Measurements from ENCODE around the gene ABTB1. TPM values are rescaled to one million over a fixed set of nuclear protein-coding genes. Genes with fewer than 3 reads are reported as not detected.

The ABTB1 gene
- total RNA-seq, 1 donor from 2014 or later = 61.7 TPM

- peaks cover 0 to 2% of the 10 kb centered on the region in 2 donors for H3K4me1 ChIP-seq
These were observed 12.0 kb upstream of the ABTB1 start for GRCh38 chr3:127660621-127661251.

DNA sequence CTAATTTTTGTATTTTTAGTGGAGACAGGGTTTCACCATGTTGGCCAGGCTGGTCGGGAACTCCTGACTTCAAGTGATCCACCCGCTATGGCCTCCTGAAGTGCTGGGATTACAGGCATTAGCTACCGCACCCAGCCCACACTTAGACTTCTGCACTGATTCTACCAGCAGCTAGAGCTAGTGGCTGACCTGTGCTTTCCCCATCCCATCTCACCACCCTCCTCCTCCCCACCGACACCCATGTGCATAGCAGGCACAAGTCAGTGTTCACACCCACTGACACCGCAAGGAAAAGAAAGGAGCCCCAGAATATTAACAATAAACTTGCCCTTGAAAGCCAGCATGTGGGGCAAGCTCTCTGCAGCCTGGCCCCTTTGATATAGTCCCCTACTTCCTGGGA lies 11.2 kb upstream of the ABTB1 start:
- DNase-seq (ENCODE audit: low spot score in 2 of 2) = no peak
- H3K27ac ChIP-seq = no peak overlapping the region
- TF ChIP-seq, protein P1, sequence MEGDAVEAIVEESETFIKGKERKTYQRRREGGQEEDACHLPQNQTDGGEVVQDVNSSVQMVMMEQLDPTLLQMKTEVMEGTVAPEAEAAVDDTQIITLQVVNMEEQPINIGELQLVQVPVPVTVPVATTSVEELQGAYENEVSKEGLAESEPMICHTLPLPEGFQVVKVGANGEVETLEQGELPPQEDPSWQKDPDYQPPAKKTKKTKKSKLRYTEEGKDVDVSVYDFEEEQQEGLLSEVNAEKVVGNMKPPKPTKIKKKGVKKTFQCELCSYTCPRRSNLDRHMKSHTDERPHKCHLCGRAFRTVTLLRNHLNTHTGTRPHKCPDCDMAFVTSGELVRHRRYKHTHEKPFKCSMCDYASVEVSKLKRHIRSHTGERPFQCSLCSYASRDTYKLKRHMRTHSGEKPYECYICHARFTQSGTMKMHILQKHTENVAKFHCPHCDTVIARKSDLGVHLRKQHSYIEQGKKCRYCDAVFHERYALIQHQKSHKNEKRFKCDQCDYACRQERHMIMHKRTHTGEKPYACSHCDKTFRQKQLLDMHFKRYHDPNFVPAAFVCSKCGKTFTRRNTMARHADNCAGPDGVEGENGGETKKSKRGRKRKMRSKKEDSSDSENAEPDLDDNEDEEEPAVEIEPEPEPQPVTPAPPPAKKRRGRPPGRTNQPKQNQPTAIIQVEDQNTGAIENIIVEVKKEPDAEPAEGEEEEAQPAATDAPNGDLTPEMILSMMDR (IDR thresholded peaks at IDR 0.05) = no peak
- no peaks in the 10 kb centered on the region for H3K9me3 ChIP-seq
- no peaks in the 10 kb centered on the region for H3K4me1 ChIP-seq
- H3K27me3 ChIP-seq = no peaks in the 10 kb centered on the region
- intact Hi-C loops (cut with DNase I) = no loop called here
- no peaks in the 10 kb centered on the region for H3K36me3 ChIP-seq
- H3K4me3 ChIP-seq = no peak overlapping the region

More at GRCh38 chr3:127660621-127661251, 12.0 kb upstream of the ABTB1 start:
- Histone ChIP-seq H3K4me3 (no peak overlapping the region), H3K27me3 (no peaks in the 10 kb centered on the region), H3K27ac (no peak overlapping the region), H3K9me3 (no peaks in the 10 kb centered on the region), H3K36me3 (no peaks in the 10 kb centered on the region)
- TF ChIP-seq, protein P1 (IDR thresholded peaks at IDR 0.05) = no peak
- intact Hi-C loops (cut with DNase I) = no loop called here
- peak in 1 of 2 donors; percentile 53 for DNase-seq (ENCODE audit: low spot score in 2 of 2)

GRCh38 chr3:127662001-127662469 lies 10.7 kb upstream of the ABTB1 start:
- Histone ChIP-seq H3K9me3 (no peaks in the 10 kb centered on the region), H3K27me3 (no peaks in the 10 kb centered on the region), H3K4me1 (no peaks in the 10 kb centered on the region), H3K4me3 (no peak overlapping the region), H3K27ac (no peak overlapping the region), H3K36me3 (no peaks in the 10 kb centered on the region)
- TF ChIP-seq, protein P1 (IDR thresholded peaks at IDR 0.05) = no peak
- no peak for DNase-seq (ENCODE audit: low spot score in 2 of 2)
- intact Hi-C loops (cut with DNase I) = no loop called here

- TF ChIP-seq, protein P1 (IDR thresholded peaks at IDR 0.05) = no peak
- Histone ChIP-seq H3K36me3 (no peaks in the 10 kb centered on the region), H3K27me3 (no peaks in the 10 kb centered on the region), H3K9me3 (no peaks in the 10 kb centered on the region), H3K4me1 (no peaks in the 10 kb centered on the region), H3K27ac (no peak overlapping the region), H3K4me3 (no peak overlapping the region)
- no peak for DNase-seq (ENCODE audit: low spot score in 2 of 2)
- intact Hi-C loops (cut with DNase I) = no loop called here
These were observed 9.6 kb upstream of the ABTB1 start for GRCh38 chr3:127663151-127663550.

DNA sequence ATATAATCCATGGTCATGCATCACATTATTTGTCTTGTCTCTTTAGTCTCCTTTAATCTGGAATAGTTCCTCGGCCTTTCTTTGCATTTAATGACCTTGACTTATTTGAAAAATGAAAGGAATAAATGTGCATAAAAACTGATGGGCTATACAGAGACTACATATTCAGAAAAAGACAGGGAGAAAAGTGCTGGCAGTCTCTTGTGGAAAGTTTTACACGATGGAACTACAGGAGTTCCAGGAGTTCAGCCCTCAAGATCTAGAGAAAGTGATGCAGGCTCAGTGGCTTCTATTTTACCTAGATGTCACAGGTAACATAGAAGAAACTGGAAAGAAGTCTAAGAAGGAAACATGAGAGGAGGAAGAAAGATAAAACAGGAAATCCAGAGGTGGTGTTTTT lies 7.6 kb upstream of the ABTB1 start:
- no peak overlapping the region for H3K27ac ChIP-seq
- no peak overlapping the region for H3K4me3 ChIP-seq
- no peaks in the 10 kb centered on the region for H3K4me1 ChIP-seq
- H3K36me3 ChIP-seq = no peaks in the 10 kb centered on the region
- TF ChIP-seq, protein P1 (IDR thresholded peaks at IDR 0.05) = no peak
- DNase-seq (ENCODE audit: low spot score in 2 of 2) = no peak
- H3K27me3 ChIP-seq = no peaks in the 10 kb centered on the region
- intact Hi-C loops (cut with DNase I) = no loop called here
- no peaks in the 10 kb centered on the region for H3K9me3 ChIP-seq
